Measurements from ENCODE around the gene NUAK1.

NUAK1 gene

DNA sequence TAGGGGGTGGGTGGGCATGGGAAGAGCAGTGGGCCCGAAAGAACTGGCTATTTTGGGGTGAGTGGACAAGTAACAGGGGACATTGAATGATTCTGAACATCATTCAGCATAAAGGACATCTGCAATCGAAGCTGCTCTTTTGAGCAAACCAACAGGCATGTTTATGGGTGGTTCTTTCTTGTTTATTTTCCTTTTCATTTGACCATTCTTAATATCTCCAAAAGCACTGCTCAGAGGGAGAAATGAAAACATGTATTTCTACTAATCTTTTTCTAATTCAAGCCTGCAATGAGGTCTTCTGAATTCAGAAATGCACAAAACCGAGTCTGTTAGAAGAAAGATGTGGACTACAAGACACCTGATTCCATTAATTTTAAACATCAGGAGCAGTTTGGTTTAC is 54.0 kb downstream of the NUAK1 start:
- Histone ChIP-seq H3F3A (ENCODE audit: insufficient read depth) (no peaks in the 10 kb centered on the region), H3K9me3 (ENCODE audit: insufficient read depth, low read length) (no peaks in the 10 kb centered on the region), H3K9me2 (replicated peaks; ENCODE audit: insufficient read depth, low read length) (no peaks in the 10 kb centered on the region), H4K20me1 (ENCODE audit: low read depth, low read length) (no peaks in the 10 kb centered on the region), H3K27ac (ENCODE audit: low read depth, low read length) (no peak overlapping the region), H3K36me3 (ENCODE audit: low read length) (no peaks in the 10 kb centered on the region), H2AFZ (ENCODE audit: low read depth, low read length, severe bottlenecking) (no peak overlapping the region), H3K4me2 (ENCODE audit: low read depth, low read length, poor library complexity, severe bottlenecking) (no peak overlapping the region), H3K79me2 (ENCODE audit: insufficient read depth, low read length) (no peaks in the 10 kb centered on the region), H3K4me3 (ENCODE audit: insufficient read depth, low read length, poor library complexity, severe bottlenecking) (no peak overlapping the region), H3K9ac (ENCODE audit: low read length) (no peak overlapping the region), H3K27me3 (ENCODE audit: low read length) (no peaks in the 10 kb centered on the region)
- TF ChIP-seq, protein P1, sequence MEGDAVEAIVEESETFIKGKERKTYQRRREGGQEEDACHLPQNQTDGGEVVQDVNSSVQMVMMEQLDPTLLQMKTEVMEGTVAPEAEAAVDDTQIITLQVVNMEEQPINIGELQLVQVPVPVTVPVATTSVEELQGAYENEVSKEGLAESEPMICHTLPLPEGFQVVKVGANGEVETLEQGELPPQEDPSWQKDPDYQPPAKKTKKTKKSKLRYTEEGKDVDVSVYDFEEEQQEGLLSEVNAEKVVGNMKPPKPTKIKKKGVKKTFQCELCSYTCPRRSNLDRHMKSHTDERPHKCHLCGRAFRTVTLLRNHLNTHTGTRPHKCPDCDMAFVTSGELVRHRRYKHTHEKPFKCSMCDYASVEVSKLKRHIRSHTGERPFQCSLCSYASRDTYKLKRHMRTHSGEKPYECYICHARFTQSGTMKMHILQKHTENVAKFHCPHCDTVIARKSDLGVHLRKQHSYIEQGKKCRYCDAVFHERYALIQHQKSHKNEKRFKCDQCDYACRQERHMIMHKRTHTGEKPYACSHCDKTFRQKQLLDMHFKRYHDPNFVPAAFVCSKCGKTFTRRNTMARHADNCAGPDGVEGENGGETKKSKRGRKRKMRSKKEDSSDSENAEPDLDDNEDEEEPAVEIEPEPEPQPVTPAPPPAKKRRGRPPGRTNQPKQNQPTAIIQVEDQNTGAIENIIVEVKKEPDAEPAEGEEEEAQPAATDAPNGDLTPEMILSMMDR (IDR thresholded peaks at IDR 0.05; ENCODE audit: insufficient read depth, low read length, poor library complexity, severe bottlenecking): no peak
- no peak for TF ChIP-seq EZH2phosphoT487 (conservative IDR thresholded peaks at IDR 0.05; ENCODE audit: low read length)

DNA sequence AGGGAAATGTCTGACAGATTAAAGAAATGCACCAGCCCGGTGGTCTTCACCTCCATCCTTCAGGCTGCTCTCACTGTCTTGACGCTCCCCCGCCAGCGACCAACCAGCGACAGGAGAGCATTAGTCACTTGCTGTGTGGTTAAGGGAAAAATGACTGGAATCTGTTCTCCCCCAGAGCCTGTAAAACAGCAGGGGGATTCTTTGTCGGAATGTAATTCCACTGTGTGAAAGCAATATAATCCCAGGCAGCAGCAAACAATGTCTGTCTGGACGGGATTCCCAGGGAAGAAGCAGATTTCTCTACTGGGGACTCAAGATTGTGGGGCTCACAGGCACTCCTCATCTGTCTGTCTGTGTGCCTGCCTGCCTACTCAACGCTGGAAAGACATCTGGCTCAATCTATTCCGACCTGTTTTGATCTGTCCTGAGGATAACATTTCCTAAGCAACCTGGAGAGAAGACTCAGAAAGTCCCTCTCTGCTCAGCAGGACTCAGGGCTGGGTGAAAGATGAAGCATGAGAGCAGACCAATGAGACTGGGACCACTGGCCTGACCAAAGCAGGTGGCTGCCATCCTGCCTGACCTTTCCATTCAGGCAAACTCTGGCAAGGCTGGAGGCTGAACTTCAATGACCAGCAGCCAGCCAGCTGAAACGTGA is 54.6 kb downstream of the NUAK1 start:
- H4K20me1 ChIP-seq (ENCODE audit: low read depth, low read length): no peaks in the 10 kb centered on the region
- H3K79me2 ChIP-seq (ENCODE audit: insufficient read depth, low read length): no peaks in the 10 kb centered on the region
- no peaks in the 10 kb centered on the region for H3K9me3 ChIP-seq (ENCODE audit: insufficient read depth, low read length)
- no peak overlapping the region for H3K4me2 ChIP-seq (ENCODE audit: low read depth, low read length, poor library complexity, severe bottlenecking)
- no peak overlapping the region for H3K9ac ChIP-seq (ENCODE audit: low read length)
- no peaks in the 10 kb centered on the region for H3F3A ChIP-seq (ENCODE audit: insufficient read depth)
- no peak overlapping the region for H3K4me3 ChIP-seq (ENCODE audit: insufficient read depth, low read length, poor library complexity, severe bottlenecking)
- H3K27ac ChIP-seq (ENCODE audit: low read depth, low read length): no peak overlapping the region
- no peaks in the 10 kb centered on the region for H3K27me3 ChIP-seq (ENCODE audit: low read length)
- TF ChIP-seq, protein P1 (IDR thresholded peaks at IDR 0.05; ENCODE audit: insufficient read depth, low read length, poor library complexity, severe bottlenecking): no peak
- no peaks in the 10 kb centered on the region for H3K9me2 ChIP-seq (replicated peaks; ENCODE audit: insufficient read depth, low read length)
- no peaks in the 10 kb centered on the region for H3K36me3 ChIP-seq (ENCODE audit: low read length)
- no peak overlapping the region for H2AFZ ChIP-seq (ENCODE audit: low read depth, low read length, severe bottlenecking)

DNA sequence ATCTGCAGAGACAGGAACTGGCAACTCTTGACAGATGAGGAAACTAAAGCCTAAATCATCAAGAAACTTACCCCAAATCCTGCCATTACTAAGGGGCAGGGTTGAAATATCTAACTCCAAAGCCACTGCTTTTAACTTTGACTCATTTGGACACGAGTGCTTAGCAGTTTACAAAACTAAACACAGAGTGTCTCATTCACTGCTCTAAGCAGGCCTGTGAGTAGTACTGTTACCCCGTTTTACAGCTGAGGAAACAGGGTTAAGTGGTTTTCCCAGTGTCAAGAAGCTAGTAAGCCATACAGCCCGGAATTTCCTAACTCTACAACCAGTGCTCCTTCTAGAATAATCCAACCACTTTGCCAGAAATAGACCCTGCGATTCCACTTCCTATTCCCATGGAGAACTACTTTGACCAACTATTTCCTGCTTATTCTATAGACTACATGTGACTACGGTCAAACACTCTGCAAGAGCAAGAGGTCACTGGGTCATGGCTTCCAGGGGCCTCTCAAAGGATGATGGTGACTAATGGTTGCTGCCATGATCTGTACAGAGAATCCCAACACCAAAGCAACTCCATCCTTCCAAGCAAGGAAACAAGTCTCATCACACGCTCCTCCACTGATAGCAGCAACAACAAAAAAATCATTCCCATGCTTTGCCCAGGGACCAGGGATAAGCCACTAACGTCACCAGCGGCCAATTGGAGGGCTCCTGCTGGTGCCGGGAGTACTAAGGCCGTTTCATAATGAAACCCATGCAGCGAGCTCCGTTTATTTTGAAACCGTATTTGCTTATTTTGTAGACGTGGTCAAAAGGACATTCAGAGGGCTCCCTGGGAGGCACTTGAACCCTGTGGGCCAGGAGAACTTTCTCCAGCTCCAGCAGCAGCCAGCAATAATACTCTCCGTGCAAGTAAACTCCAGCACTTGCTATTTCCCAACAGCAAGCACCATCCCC is 56.3 kb downstream of the NUAK1 start:
- no peaks in the 10 kb centered on the region for H3K9me2 ChIP-seq (replicated peaks; ENCODE audit: insufficient read depth, low read length)
- no peaks in the 10 kb centered on the region for H3K79me2 ChIP-seq (ENCODE audit: insufficient read depth, low read length)
- no peak overlapping the region for H3K27ac ChIP-seq (ENCODE audit: low read depth, low read length)
- no peak overlapping the region for H3K9ac ChIP-seq (ENCODE audit: low read length)
- H3K9me3 ChIP-seq (ENCODE audit: insufficient read depth, low read length): no peaks in the 10 kb centered on the region
- no peak overlapping the region for H3K4me3 ChIP-seq (ENCODE audit: insufficient read depth, low read length, poor library complexity, severe bottlenecking)
- TF ChIP-seq, protein P1 (IDR thresholded peaks at IDR 0.05; ENCODE audit: insufficient read depth, low read length, poor library complexity, severe bottlenecking): no peak
- TF ChIP-seq EZH2phosphoT487 (conservative IDR thresholded peaks at IDR 0.05; ENCODE audit: low read length): no peak
- H4K20me1 ChIP-seq (ENCODE audit: low read depth, low read length): no peaks in the 10 kb centered on the region
- H3K27me3 ChIP-seq (ENCODE audit: low read length): no peaks in the 10 kb centered on the region
- no peaks in the 10 kb centered on the region for H3K36me3 ChIP-seq (ENCODE audit: low read length)
- H3F3A ChIP-seq (ENCODE audit: insufficient read depth): no peaks in the 10 kb centered on the region
- H3K4me2 ChIP-seq (ENCODE audit: low read depth, low read length, poor library complexity, severe bottlenecking): no peak overlapping the region
- no peak overlapping the region for H2AFZ ChIP-seq (ENCODE audit: low read depth, low read length, severe bottlenecking)

All from SU-DHL-6 (cell line).